GM12801 (cell line): Measurements from ENCODE around the gene ST6GALNAC3.

ENCODE experiments used
- CTCF ChIP-seq: IDR thresholded peaks from one replicate; pipeline ENCODE4 v1.5.1; 2011; ENCODE audit warnings: control low read depth; ENCODE audit not compliant: insufficient read length; ENCODE audit errors: extremely low read depth

The ST6GALNAC3 gene

GRCh38 chr1:76073481-76073880 is 1.1 kb upstream of the ST6GALNAC3 start:
- TF ChIP-seq CTCF, result no peak

- no peak for TF ChIP-seq CTCF
These were observed 593 bp downstream of the ST6GALNAC3 start for GRCh38 chr1:76075188-76075489.

- TF ChIP-seq CTCF, result no peak
These were observed 1.3 kb downstream of the ST6GALNAC3 start for GRCh38 chr1:76075877-76076276.

GRCh38 chr1:76079475-76080227 is 5.1 kb downstream of the ST6GALNAC3 start:
- no peak for TF ChIP-seq CTCF

GRCh38 chr1:76080552-76081079 is 6.1 kb downstream of the ST6GALNAC3 start:
- no peak for TF ChIP-seq CTCF

GRCh38 chr1:76082062-76082461 is 7.5 kb downstream of the ST6GALNAC3 start:
- no peak for TF ChIP-seq CTCF

GRCh38 chr1:76083189-76083588 is 8.6 kb downstream of the ST6GALNAC3 start:
- TF ChIP-seq CTCF, result no peak
